CD14-positive monocyte (primary cell): Measurements from ENCODE around the gene MST1. TPM values are rescaled to one million over a fixed set of nuclear protein-coding genes. Genes with fewer than 3 reads are reported as not detected.

Source experiments
- DNase-seq, 3 donors: peaks; one replicate each; pipeline ENCODE4 v3.0.0-alpha.2; 2011 to 2022
- H2AFZ ChIP-seq: 2 replicates; pipeline ENCODE4 v1.6.0; 2012; ENCODE audit warnings: mild to moderate bottlenecking, low read depth, low read length, inconsistent platforms; ENCODE audit not compliant: insufficient read depth, poor library complexity, severe bottlenecking
- H3K27ac ChIP-seq, 2 donors: 1 replicate in 1 of 2; 2 replicates in 1 of 2; pipeline ENCODE4 v1.5.1; 2012 to 2013; ENCODE audit warnings: low read length in 2 of 2, control low read depth in 1 of 2, inconsistent platforms in 1 of 2, low read depth in 1 of 2, mild to moderate bottlenecking in 1 of 2
- H3K27me3 ChIP-seq, 2 donors: one replicate each; pipeline versions ENCODE4 v1.6.0 to v1.6.1; 2011 to 2013; ENCODE audit warnings: low read length in 2 of 2; ENCODE audit not compliant: control insufficient read depth in 2 of 2, insufficient read depth in 2 of 2
- H3K36me3 ChIP-seq, 2 donors: replicated peaks in 1 of 2; 1 replicate in 1 of 2; 2 replicates in 1 of 2; pipeline versions ENCODE4 v1.5.1 to v1.6.1; 2012 to 2013; ENCODE audit warnings: low read length in 2 of 2, control low read depth in 1 of 2, inconsistent platforms in 1 of 2, mild to moderate bottlenecking in 1 of 2; ENCODE audit not compliant: insufficient read depth in 2 of 2, control insufficient read depth in 1 of 2
- H3K4me1 ChIP-seq, 2 donors: 1 replicate in 1 of 2; 2 replicates in 1 of 2; pipeline versions ENCODE4 v1.5.1 to v1.6.1; 2012 to 2013; ENCODE audit warnings: low read length in 2 of 2, control low read depth in 1 of 2, inconsistent platforms in 1 of 2, mild to moderate bottlenecking in 1 of 2, moderate library complexity in 1 of 2; ENCODE audit not compliant: insufficient read depth in 2 of 2, control insufficient read depth in 1 of 2
- H3K4me2 ChIP-seq: replicated peaks from 2 replicates; pipeline ENCODE3; 2012; ENCODE audit warnings: low read length, moderate library complexity, mild to moderate bottlenecking; ENCODE audit not compliant: poor library complexity, severe bottlenecking; ENCODE audit errors: extremely low read depth
- H3K4me3 ChIP-seq, 3 experiments: fragments of 200-600 bp in 1 of 3; sonication (generic) in 1 of 3; replicated peaks in 1 of 3; 1 replicate in 2 of 3; 2 replicates in 1 of 3; pipeline ENCODE4 v1.5.1; 2011 to 2013; ENCODE audit warnings: low read length in 3 of 3, mild to moderate bottlenecking in 3 of 3, control low read depth in 2 of 3, low read depth in 2 of 3, inconsistent platforms in 1 of 3, moderate library complexity in 1 of 3
- H3K79me2 ChIP-seq: 2 replicates; pipeline ENCODE4 v1.6.0; 2012; ENCODE audit warnings: mild to moderate bottlenecking, control low read depth, inconsistent platforms, low read length, moderate library complexity; ENCODE audit not compliant: insufficient read depth
- H3K9ac ChIP-seq: 2 replicates; pipeline ENCODE4 v1.6.0; 2017; ENCODE audit warnings: low read length, mild to moderate bottlenecking; ENCODE audit not compliant: insufficient read depth, poor library complexity, severe bottlenecking
- H3K9me3 ChIP-seq, 2 donors: replicated peaks in 1 of 2; 1 replicate in 1 of 2; 2 replicates in 1 of 2; pipeline versions ENCODE4 v1.5.1 to v1.6.1; 2012 to 2013; ENCODE audit warnings: low read length in 2 of 2, control low read depth in 1 of 2; ENCODE audit not compliant: control insufficient read depth in 1 of 2, insufficient read depth in 1 of 2
- H4K20me1 ChIP-seq: 2 replicates; pipeline ENCODE4 v1.6.0; 2012; ENCODE audit warnings: mild to moderate bottlenecking, low read length, control low read depth, moderate library complexity; ENCODE audit not compliant: insufficient read depth
- H3K27ac Mint-ChIP-seq, 7 donors: one replicate each; pipeline ENCODE4 v1.8.0; 2020; ENCODE audit warnings: mild to moderate bottlenecking in 7 of 7, mixed read lengths in 7 of 7, moderate library complexity in 6 of 7, inconsistent platforms in 2 of 7
- H3K27me3 Mint-ChIP-seq, 3 donors: one replicate each; pipeline ENCODE4 v1.8.0; 2021 to 2022; ENCODE audit warnings: low read depth in 3 of 3, mild to moderate bottlenecking in 3 of 3, mixed read lengths in 3 of 3, moderate library complexity in 3 of 3, inconsistent platforms in 1 of 3
- H3K36me3 Mint-ChIP-seq, 2 donors: one replicate each; pipeline ENCODE4 v1.8.0; 2020; ENCODE audit warnings: mixed read lengths in 2 of 2, inconsistent platforms in 1 of 2, mild to moderate bottlenecking in 1 of 2
- H3K4me1 Mint-ChIP-seq: one replicate; pipeline ENCODE4 v1.8.0; 2020; ENCODE audit warnings: mild to moderate bottlenecking, mixed read lengths
- H3K4me3 Mint-ChIP-seq, 2 donors: one replicate each; pipeline ENCODE4 v1.8.0; 2020; ENCODE audit warnings: mild to moderate bottlenecking in 2 of 2, mixed read lengths in 2 of 2, moderate library complexity in 1 of 2
- H3K9me3 Mint-ChIP-seq, 7 donors: one replicate each; pipeline ENCODE4 v1.8.0; 2020 to 2022; ENCODE audit warnings: mixed read lengths in 7 of 7, mild to moderate bottlenecking in 6 of 7, moderate library complexity in 6 of 7, inconsistent platforms in 2 of 7
- CTCF ChIP-seq: fragments of 200-600 bp; IDR thresholded peaks from one replicate; pipeline ENCODE4 v1.8.0; 2022; ENCODE audit warnings: antibody characterized with exemption, mild to moderate bottlenecking
- WGBS: methylation state at CpG from one replicate; pipeline ENCODE4 v1.1.5; 2013; ENCODE audit warnings: missing lambda C conversion rate; ENCODE audit not compliant: insufficient coverage; 5-methylcytosine and 5-hydroxymethylcytosine counted together
- intact Hi-C, 2 donors: fragments of 100-400 bp; cut with micrococcal nuclease; formaldehyde crosslinking; loops; one replicate each; pipeline versions ENCODE4 v1.15.0 to v1.15.1; 2023
- polyA plus RNA-seq, 3 donors: library from polyadenylated mRNA; depleted of rRNA in 1 of 3; unstranded in 2 of 3; stranded (reverse) in 1 of 3; fragments of 300-500 nt in 2 of 3; fragments of >200 nt in 1 of 3; fragmentation: Illumina TruSeq in 2 of 3; gene quantifications; 1 replicate in 2 of 3; 2 replicates in 1 of 3; pipeline ENCODE4 v1.2.3, GENCODE V29; 2012 to 2021

MST1 gene
- polyA plus RNA-seq, 3 donors: 0.28 to 17.8 TPM; not detected in 1

GRCh38 chr3:49711489-49711888, 22.2 kb upstream of the MST1 start:
- Mint-ChIP-seq H3K36me3 (peaks cover 41 to 47% of the 10 kb centered on the region in 2 donors), H3K4me3 (no peak overlapping the region), H3K4me1 (peaks cover 11% of the 10 kb centered on the region), H3K9me3 (no peaks in the 10 kb centered on the region), H3K27ac (peak overlapping the region in 2 of 7 donors; percentile 41 to 67), H3K27me3 (peaks cover 0 to 3% (median 0%) of the 10 kb centered on the region in 3 donors)
- intact Hi-C loops: loop anchor here in 1 of 2 donors (10.0 kb wide), 1 partner anchor 233 kb away; the partner anchor contains the start of gene RBM6
- Histone ChIP-seq H3K4me1 (peaks cover 6 to 10% of the 10 kb centered on the region in 2 donors), H3K9ac (no peak overlapping the region), H3K4me2 (no peak overlapping the region), H4K20me1 (no peaks in the 10 kb centered on the region), H2AFZ (no peak overlapping the region), H3K36me3 (peaks cover 5 to 23% of the 10 kb centered on the region in 2 donors), H3K9me3 (no peaks in the 10 kb centered on the region), H3K27me3 (no peaks in the 10 kb centered on the region), H3K27ac (no peak overlapping the region), H3K4me3 (no peak overlapping the region), H3K79me2 (no peaks in the 10 kb centered on the region)
- DNase-seq: peak in 1 of 3 donors; percentile 2
- TF ChIP-seq CTCF: no peak
- WGBS: 37% methylated on average over 5 of the region's 5 CpGs

- H3K4me1 ChIP-seq: peaks cover 6 to 10% of the 10 kb centered on the region in 2 donors
- Mint-ChIP-seq H3K27me3 (peaks cover 0 to 3% (median 0%) of the 10 kb centered on the region in 3 donors), H3K9me3 (no peaks in the 10 kb centered on the region), H3K4me1 (peaks cover 11% of the 10 kb centered on the region), H3K4me3 (no peak overlapping the region), H3K36me3 (peaks cover 37 to 51% of the 10 kb centered on the region in 2 donors), H3K27ac (no peak overlapping the region)
- WGBS: 94% methylated on average over 3 of the region's 8 CpGs
- no peak overlapping the region for H3K4me3 ChIP-seq
- no peak overlapping the region for H3K27ac ChIP-seq
- H3K36me3 ChIP-seq: peaks cover 21 to 26% of the 10 kb centered on the region in 2 donors
- no peak overlapping the region for H3K9ac ChIP-seq
- H3K4me2 ChIP-seq: no peak overlapping the region
- no peak for TF ChIP-seq CTCF
- H2AFZ ChIP-seq: no peak overlapping the region
- no peaks in the 10 kb centered on the region for H3K9me3 ChIP-seq
- intact Hi-C loops: loop anchor here in 1 of 2 donors (10.0 kb wide), 1 partner anchor 235 kb away; the partner anchor contains the start of gene RBM6
- no peak for DNase-seq
- no peaks in the 10 kb centered on the region for H4K20me1 ChIP-seq
- no peaks in the 10 kb centered on the region for H3K27me3 ChIP-seq
- no peaks in the 10 kb centered on the region for H3K79me2 ChIP-seq
These were observed 20.6 kb upstream of the MST1 start for GRCh38 chr3:49709852-49710251.
